ENCODE measurements around the gene TNFRSF12A. TPM values are rescaled to one million over a fixed set of nuclear protein-coding genes. Genes with fewer than 3 reads are reported as not detected.
A peak's percentile ranks its signal among the peaks of the same experiment; 100 is the strongest.

The TNFRSF12A gene
- total RNA-seq, 1 experiment from 2014 or later = 171 TPM

GRCh38 chr16:2992383-2993081 is 27.6 kb upstream of the TNFRSF12A start:
- no peaks in the 10 kb centered on the region for H3K36me3 ChIP-seq (replicated peaks; ENCODE audit: control insufficient read depth, insufficient read depth, low read length)
- H3K27me3 ChIP-seq (ENCODE audit: control insufficient read depth, insufficient read depth, low read length) = no peaks in the 10 kb centered on the region; the same call in 1 of the 2 replicates
- DNase-seq = no peak
- no peak overlapping the region for H3K4me3 ChIP-seq (ENCODE audit: insufficient read depth, low read depth, low read length)

GRCh38 chr16:2996298-2996697 is 23.9 kb upstream of the TNFRSF12A start:
- Histone ChIP-seq H3K4me3 (ENCODE audit: insufficient read depth, low read depth, low read length) (no peak overlapping the region), H3K27me3 (ENCODE audit: control insufficient read depth, insufficient read depth, low read length) (no peaks in the 10 kb centered on the region), H3K36me3 (replicated peaks; ENCODE audit: control insufficient read depth, insufficient read depth, low read length) (no peaks in the 10 kb centered on the region)
- DNase-seq = no peak

GRCh38 chr16:2999929-3000328 is 20.2 kb upstream of the TNFRSF12A start:
- DNase-seq = no peak
- Histone ChIP-seq H3K27me3 (ENCODE audit: control insufficient read depth, insufficient read depth, low read length) (no peaks in the 10 kb centered on the region), H3K4me3 (ENCODE audit: insufficient read depth, low read depth, low read length) (no peak overlapping the region), H3K36me3 (replicated peaks; ENCODE audit: control insufficient read depth, insufficient read depth, low read length) (no peaks in the 10 kb centered on the region)

- no peak for DNase-seq
- H3K36me3 ChIP-seq (replicated peaks; ENCODE audit: control insufficient read depth, insufficient read depth, low read length) = no peaks in the 10 kb centered on the region
- H3K27me3 ChIP-seq (ENCODE audit: control insufficient read depth, insufficient read depth, low read length) = no peaks in the 10 kb centered on the region
- H3K4me3 ChIP-seq (ENCODE audit: insufficient read depth, low read depth, low read length) = no peak overlapping the region
Observed at GRCh38 chr16:3000540-3000939, 19.6 kb upstream of the TNFRSF12A start.

- Histone ChIP-seq H3K4me3 (ENCODE audit: insufficient read depth, low read depth, low read length) (no peak overlapping the region), H3K36me3 (replicated peaks; ENCODE audit: control insufficient read depth, insufficient read depth, low read length) (no peaks in the 10 kb centered on the region), H3K27me3 (ENCODE audit: control insufficient read depth, insufficient read depth, low read length) (no peaks in the 10 kb centered on the region)
- peak; percentile 87 for DNase-seq
Observed at GRCh38 chr16:3001316-3001715, 18.9 kb upstream of the TNFRSF12A start.

GRCh38 chr16:3003582-3004270 is 16.4 kb upstream of the TNFRSF12A start:
- DNase-seq = peak; percentile 99
- Histone ChIP-seq H3K27me3 (ENCODE audit: control insufficient read depth, insufficient read depth, low read length) (no peaks in the 10 kb centered on the region), H3K36me3 (replicated peaks; ENCODE audit: control insufficient read depth, insufficient read depth, low read length) (no peaks in the 10 kb centered on the region; the same call in 1 of the 2 replicates), H3K4me3 (ENCODE audit: insufficient read depth, low read depth, low read length) (no peak overlapping the region; the same call in 1 of the 2 replicates)

- H3K36me3 ChIP-seq (replicated peaks; ENCODE audit: control insufficient read depth, insufficient read depth, low read length) = no peaks in the 10 kb centered on the region; the same call in 1 of the 2 replicates
- peak; percentile 68 for DNase-seq
- peak overlapping the region; percentile 12 for H3K4me3 ChIP-seq (ENCODE audit: insufficient read depth, low read depth, low read length)
- H3K27me3 ChIP-seq (ENCODE audit: control insufficient read depth, insufficient read depth, low read length) = no peaks in the 10 kb centered on the region
Observed at GRCh38 chr16:3004319-3004718, 15.8 kb upstream of the TNFRSF12A start.

GRCh38 chr16:3004781-3005284 is 15.3 kb upstream of the TNFRSF12A start:
- no peaks in the 10 kb centered on the region; the same call in 1 of the 2 replicates for H3K36me3 ChIP-seq (replicated peaks; ENCODE audit: control insufficient read depth, insufficient read depth, low read length)
- H3K4me3 ChIP-seq (ENCODE audit: insufficient read depth, low read depth, low read length) = peak overlapping the region; percentile 51
- no peaks in the 10 kb centered on the region for H3K27me3 ChIP-seq (ENCODE audit: control insufficient read depth, insufficient read depth, low read length)
- peak; percentile 80 for DNase-seq

GRCh38 chr16:3007059-3007956 is 12.9 kb upstream of the TNFRSF12A start:
- Histone ChIP-seq H3K36me3 (replicated peaks; ENCODE audit: control insufficient read depth, insufficient read depth, low read length) (no peaks in the 10 kb centered on the region; the same call in 1 of the 2 replicates), H3K4me3 (ENCODE audit: insufficient read depth, low read depth, low read length) (peak overlapping the region; percentile 12; the same call in 1 of the 2 replicates), H3K27me3 (ENCODE audit: control insufficient read depth, insufficient read depth, low read length) (peaks cover 2% of the 10 kb centered on the region; the same call in 1 of the 2 replicates)
- DNase-seq = peak; percentile 71

GRCh38 chr16:3007957-3008689 is 12.0 kb upstream of the TNFRSF12A start:
- H3K27me3 ChIP-seq (ENCODE audit: control insufficient read depth, insufficient read depth, low read length) = peaks cover 8% of the 10 kb centered on the region
- peak overlapping the region; percentile 12 for H3K4me3 ChIP-seq (ENCODE audit: insufficient read depth, low read depth, low read length)
- no peaks in the 10 kb centered on the region; the same call in 1 of the 2 replicates for H3K36me3 ChIP-seq (replicated peaks; ENCODE audit: control insufficient read depth, insufficient read depth, low read length)
- peak; percentile 92 for DNase-seq

GRCh38 chr16:3008690-3009037 is 11.5 kb upstream of the TNFRSF12A start:
- no peak overlapping the region for H3K4me3 ChIP-seq (ENCODE audit: insufficient read depth, low read depth, low read length)
- no peak for DNase-seq
- H3K36me3 ChIP-seq (replicated peaks; ENCODE audit: control insufficient read depth, insufficient read depth, low read length) = no peaks in the 10 kb centered on the region; the same call in 1 of the 2 replicates
- peaks cover 12% of the 10 kb centered on the region for H3K27me3 ChIP-seq (ENCODE audit: control insufficient read depth, insufficient read depth, low read length)

- Histone ChIP-seq H3K36me3 (replicated peaks; ENCODE audit: control insufficient read depth, insufficient read depth, low read length) (no peaks in the 10 kb centered on the region; the same call in 1 of the 2 replicates), H3K27me3 (ENCODE audit: control insufficient read depth, insufficient read depth, low read length) (peaks cover 12% of the 10 kb centered on the region), H3K4me3 (ENCODE audit: insufficient read depth, low read depth, low read length) (peak overlapping the region; percentile 19; the same call in 1 of the 2 replicates)
- peak; percentile 88 for DNase-seq
Observed at GRCh38 chr16:3009568-3010390, 10.4 kb upstream of the TNFRSF12A start.

- DNase-seq = no peak
- Histone ChIP-seq H3K27me3 (ENCODE audit: control insufficient read depth, insufficient read depth, low read length) (peaks cover 12% of the 10 kb centered on the region), H3K4me3 (ENCODE audit: insufficient read depth, low read depth, low read length) (no peak overlapping the region), H3K36me3 (replicated peaks; ENCODE audit: control insufficient read depth, insufficient read depth, low read length) (no peaks in the 10 kb centered on the region; the same call in none of the 2 replicates)
Observed at GRCh38 chr16:3010510-3010909, 9.7 kb upstream of the TNFRSF12A start.

Data from H7 (cell line).